NOMO-1 treated with DMSO at 0.1 percent for 48 hours (cell line): Measurements from ENCODE around the gene RGR.
"Not testable (repeated sequence)": the region's sequence is repeated elsewhere in the genome, so short reads cannot be mapped to it uniquely, and the experiment has no call there.

ENCODE experiments used
- DNase-seq: peaks from one replicate; lab custom pipeline; 2025; ENCODE audit not compliant: unreplicated experiment; lab: John Stamatoyannopoulos, UW

RGR gene

GRCh38 chr10:84256510-84257342 is 11.9 kb downstream of the RGR start:
- no peak for DNase-seq

DNA sequence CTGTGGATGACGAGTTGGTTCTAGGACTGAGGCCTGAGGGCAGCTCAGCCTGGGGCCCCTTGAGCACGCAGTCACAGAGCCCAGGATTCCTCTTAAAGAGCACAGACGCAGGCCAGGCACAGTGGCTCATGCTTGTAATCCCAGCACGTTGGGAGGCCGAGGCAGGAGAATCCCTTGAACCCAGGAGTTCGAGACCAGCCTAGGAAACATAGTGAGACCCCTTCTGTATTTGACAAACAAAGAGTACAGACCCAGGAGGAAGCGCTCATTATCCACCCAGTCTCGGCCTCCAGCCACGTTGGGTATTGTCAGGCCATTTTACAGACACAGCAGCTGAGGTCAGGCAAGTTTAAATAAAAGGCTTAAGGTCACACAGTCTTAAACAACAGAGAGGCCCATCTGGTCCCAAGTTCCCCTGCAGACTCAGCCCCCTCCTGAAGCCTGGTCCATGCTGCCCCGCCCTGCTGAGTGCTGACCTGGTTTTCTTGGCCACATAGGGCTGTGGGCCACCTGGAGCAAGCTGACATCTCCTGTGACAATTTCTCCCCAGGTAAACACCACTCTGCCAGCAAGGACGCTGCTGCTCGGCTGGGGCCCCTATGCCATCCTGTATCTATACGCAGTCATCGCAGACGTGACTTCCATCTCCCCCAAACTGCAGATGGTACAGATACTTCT is 12.6 kb downstream of the RGR start:
- no peak for DNase-seq

- no peak for DNase-seq
These were observed 13.3 kb downstream of the RGR start for GRCh38 chr10:84258034-84258695.

GRCh38 chr10:84261236-84261915 is 16.5 kb downstream of the RGR start:
- no peak for DNase-seq

- DNase-seq, result no peak
These were observed 17.5 kb downstream of the RGR start for GRCh38 chr10:84262190-84262956.

DNA sequence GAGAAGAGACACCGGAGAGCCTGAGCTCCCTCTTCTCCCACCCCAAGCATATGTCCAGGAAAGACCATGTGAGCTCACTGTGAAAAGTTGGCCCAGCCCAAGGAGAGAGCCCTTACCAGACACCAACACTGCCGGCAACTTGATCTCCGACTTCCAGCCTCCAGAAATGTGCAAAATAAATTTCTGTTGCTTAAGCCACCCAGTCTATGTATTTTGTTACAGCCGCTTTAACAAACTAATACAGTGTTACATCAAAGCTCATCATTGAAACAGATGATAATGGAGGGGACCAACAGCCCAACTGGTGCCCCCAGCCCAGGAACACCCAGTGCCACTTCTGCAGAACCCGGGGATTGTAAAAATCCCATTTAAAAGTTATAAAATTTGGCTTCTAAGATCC is 18.9 kb downstream of the RGR start:
- DNase-seq, result no peak

- DNase-seq, result peak; percentile 53
These were observed 19.8 kb downstream of the RGR start for GRCh38 chr10:84264611-84265141.

DNA sequence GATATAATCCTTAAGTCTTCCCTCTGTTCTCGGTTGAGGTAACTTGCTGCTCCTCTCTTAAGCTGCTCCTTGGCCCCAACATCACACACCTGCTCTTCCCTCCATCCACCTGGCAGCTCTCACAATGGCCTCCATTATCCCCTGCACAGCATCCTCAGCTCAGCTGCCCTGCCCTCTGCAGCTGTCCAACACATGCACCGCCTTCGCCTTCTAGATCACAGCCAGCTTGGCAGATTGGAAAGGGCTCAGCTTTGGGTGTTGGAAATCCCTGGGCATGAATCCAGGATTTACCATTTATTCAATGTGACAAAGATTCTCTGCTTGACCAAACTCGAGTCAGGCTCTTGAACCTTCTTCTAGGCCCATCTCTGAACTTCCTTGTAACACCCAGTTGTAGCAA is 20.6 kb downstream of the RGR start:
- DNase-seq, result no peak

- DNase-seq, result no peak
These were observed 22.8 kb downstream of the RGR start for GRCh38 chr10:84267503-84268126.

DNA sequence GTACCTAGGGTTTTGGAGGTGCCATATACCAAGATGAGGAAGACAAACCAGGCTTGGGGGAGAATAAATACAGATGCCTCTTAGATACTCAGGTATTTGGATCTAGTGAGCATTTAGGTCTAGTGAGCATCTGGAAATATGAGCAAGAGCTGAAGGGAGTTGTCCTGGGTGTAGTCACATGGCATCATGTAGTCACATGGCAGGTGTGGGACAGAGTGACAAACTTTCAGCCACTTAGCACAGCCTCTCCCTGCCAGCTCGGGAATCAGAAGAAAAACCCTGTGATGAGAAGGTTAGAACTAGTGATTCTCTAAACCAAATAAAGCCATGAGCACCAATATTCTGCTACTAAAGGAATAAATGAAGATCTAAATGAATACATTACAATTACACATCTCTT is 24.3 kb downstream of the RGR start:
- DNase-seq, result no peak

DNA sequence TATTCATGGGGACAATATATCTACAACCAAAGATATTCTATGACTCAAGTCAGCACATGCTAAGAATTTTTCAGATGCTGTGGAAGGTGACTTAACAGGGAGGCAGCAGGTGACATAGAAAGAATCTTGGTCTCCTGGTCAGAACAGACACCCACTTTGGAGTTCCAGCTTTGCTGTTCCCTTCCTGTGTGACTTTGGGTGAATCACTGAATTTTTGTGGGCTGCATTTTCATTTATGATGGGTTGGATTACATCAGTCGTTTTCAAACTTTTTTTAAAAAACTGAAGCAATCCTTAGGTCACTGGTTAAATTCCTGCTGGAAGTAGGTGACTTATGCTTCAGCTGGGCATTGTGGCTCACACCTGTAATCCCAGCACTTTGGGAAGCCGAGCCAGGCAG is 24.9 kb downstream of the RGR start:
- no peak for DNase-seq

DNA sequence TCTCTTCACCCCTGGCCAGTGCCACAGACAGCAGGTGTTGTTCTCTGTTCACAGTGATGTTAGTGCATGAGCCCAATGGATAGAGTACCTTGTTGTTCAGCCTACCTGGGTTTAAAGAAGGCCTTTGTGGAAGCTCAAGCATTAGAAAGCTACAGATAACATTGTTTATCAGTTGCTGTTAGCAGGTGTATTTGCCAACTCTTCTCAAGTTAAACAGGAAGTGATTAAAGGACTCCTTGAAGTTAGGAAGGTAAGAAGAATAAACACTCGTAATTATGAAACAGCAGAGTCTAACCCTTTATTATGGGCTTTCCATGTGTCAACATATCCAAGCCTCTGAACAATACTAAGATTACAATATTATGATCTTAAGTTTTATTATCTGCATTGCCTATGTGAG is 25.9 kb downstream of the RGR start:
- DNase-seq, result no peak

GRCh38 chr10:84279876-84280475 is 35.1 kb downstream of the RGR start:
- DNase-seq, result not testable (repeated sequence)

DNA sequence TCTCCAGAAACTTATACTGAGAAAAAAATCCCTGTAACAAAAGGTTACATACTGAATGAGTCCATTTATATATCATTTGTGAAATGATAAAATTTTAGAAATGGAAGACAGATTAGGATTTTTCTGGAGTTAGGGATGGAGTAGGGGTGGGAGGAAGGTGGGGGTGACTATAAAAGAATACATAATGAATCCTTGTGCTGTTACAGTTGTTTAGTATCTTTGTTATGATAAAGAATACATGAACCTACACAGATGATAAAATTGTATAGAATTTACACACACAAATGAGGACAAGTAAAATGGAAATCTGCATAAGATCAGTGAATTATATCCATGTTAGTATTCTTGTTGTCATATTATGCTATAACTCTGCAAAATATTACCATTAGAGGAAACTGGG is 41.8 kb downstream of the RGR start:
- DNase-seq, result no peak

DNA sequence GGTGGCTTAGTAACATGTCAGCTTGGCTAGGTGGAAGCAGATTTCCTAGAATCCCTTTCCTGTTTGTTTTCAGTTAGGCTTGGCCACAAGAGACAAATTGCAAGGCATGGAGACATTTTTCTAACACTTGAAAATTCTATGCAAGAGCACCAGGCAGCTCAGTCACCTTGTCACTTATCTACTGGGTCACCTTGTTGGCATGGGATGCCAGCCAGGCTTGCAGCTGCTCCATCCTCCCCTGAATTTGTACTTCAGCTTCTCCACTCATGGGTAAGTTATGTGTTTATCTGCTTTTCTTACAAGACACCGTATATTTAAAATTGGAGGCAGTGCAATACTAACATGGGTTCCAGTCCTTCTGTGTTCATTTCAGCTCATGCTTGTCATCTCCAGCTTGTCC is 43.3 kb downstream of the RGR start:
- DNase-seq, result no peak

- DNase-seq, result no peak
These were observed 44.8 kb downstream of the RGR start for GRCh38 chr10:84289521-84290200.

- DNase-seq, result no peak
These were observed 45.4 kb downstream of the RGR start for GRCh38 chr10:84290235-84290634.

GRCh38 chr10:84291384-84291783 is 46.5 kb downstream of the RGR start:
- peak; percentile 1 for DNase-seq

DNA sequence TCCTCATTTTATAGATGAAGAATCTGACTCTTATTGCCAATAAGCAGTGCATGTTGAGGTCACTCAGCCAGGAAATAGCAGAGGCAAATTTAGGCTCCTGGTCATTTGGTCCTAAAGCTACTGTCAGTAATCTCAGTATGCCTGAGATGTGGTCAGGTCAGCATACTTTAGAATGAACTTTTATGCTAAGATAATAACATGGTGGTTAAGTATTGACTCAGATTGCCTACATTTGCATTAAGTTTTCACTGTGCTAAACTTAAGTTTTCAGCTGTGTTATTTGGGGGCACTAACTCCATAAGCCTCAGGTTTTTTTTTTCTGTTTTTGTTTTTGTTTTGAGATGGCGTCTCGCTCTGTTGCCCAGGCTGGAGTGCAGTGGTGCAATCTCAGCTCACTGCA is 47.6 kb downstream of the RGR start:
- DNase-seq, result no peak
